Measurements from ENCODE around the gene LRP1-AS. TPM values are rescaled to one million over a fixed set of nuclear protein-coding genes. Genes with fewer than 3 reads are reported as not detected.
"Not testable (repeated sequence)": the region's sequence is repeated elsewhere in the genome, so short reads cannot be mapped to it uniquely, and the experiment has no call there.

The LRP1-AS gene
- total RNA-seq, 4 donors from 2014 or later = not detected

GRCh38 chr12:57124261-57124877 is 23.1 kb downstream of the LRP1-AS start:
- 13 to 15% methylated on average over 10 of the region's 10 CpGs for WGBS, 2 donors
- no peak for TF ChIP-seq POLR2A (IDR thresholded peaks at IDR 0.05)
- TF ChIP-seq EP300 (IDR thresholded peaks at IDR 0.05) = peak in 1 of 2 donors; percentile 43
- TF ChIP-seq CTCF (IDR thresholded peaks at IDR 0.05) = peak; percentile 93 to 98 (median 95)
- no peaks in the 10 kb centered on the region for H3K36me3 ChIP-seq
- peaks cover 0 to 10% (median 3%) of the 10 kb centered on the region in 4 donors for H3K4me1 ChIP-seq
- H3K9me3 ChIP-seq = no peaks in the 10 kb centered on the region
- no peak overlapping the region for H3K27ac ChIP-seq
- no peaks in the 10 kb centered on the region for H3K27me3 ChIP-seq
- no peak overlapping the region for H3K4me3 ChIP-seq
- DNase-seq (ENCODE audit: low spot score in 2 of 2) = peak; percentile 75 to 93

GRCh38 chr12:57123813-57124212 is 23.6 kb downstream of the LRP1-AS start:
- peaks cover 0 to 13% (median 4%) of the 10 kb centered on the region in 4 donors for H3K4me1 ChIP-seq
- 46 to 49% methylated on average over 2 of the region's 2 CpGs for WGBS, 2 donors

DNA sequence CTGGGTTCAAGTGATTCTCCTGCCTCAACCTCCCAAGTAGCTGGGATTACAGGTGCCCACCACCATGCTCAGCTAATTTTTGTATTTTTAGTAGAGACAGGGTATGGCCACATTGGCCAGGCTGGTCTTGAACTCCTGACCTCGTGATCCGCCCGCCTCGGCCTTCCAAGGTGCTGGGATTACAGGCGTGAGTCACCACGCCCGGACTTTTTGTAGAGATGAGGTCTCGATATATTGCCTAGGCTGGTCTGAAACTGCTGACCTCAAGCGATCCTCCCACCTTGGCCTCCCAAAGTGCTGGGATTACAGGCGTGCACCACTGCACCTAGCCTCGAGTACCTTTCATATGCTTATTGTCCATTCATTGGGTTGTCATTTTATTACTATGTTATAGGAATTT is 26.7 kb downstream of the LRP1-AS start:
- not testable (repeated sequence) for H3K9me3 ChIP-seq; H3K36me3 ChIP-seq; H3K27me3 ChIP-seq; DNase-seq (ENCODE audit: low spot score in 2 of 2); H3K4me3 ChIP-seq; H3K27ac ChIP-seq; H3K4me1 ChIP-seq
- 90 to 95% methylated on average over 11 of the region's 11 CpGs for WGBS, 2 donors

More at GRCh38 chr12:57123813-57124212, 23.6 kb downstream of the LRP1-AS start:
- Histone ChIP-seq H3K9me3 (no peaks in the 10 kb centered on the region), H3K27ac (no peak overlapping the region), H3K27me3 (no peaks in the 10 kb centered on the region), H3K36me3 (no peaks in the 10 kb centered on the region), H3K4me3 (no peak overlapping the region)
- no peak for DNase-seq (ENCODE audit: low spot score in 2 of 2)
- TF ChIP-seq POLR2A (IDR thresholded peaks at IDR 0.05) (no peak), EP300 (IDR thresholded peaks at IDR 0.05) (no peak), CTCF (IDR thresholded peaks at IDR 0.05) (no peak)

DNA sequence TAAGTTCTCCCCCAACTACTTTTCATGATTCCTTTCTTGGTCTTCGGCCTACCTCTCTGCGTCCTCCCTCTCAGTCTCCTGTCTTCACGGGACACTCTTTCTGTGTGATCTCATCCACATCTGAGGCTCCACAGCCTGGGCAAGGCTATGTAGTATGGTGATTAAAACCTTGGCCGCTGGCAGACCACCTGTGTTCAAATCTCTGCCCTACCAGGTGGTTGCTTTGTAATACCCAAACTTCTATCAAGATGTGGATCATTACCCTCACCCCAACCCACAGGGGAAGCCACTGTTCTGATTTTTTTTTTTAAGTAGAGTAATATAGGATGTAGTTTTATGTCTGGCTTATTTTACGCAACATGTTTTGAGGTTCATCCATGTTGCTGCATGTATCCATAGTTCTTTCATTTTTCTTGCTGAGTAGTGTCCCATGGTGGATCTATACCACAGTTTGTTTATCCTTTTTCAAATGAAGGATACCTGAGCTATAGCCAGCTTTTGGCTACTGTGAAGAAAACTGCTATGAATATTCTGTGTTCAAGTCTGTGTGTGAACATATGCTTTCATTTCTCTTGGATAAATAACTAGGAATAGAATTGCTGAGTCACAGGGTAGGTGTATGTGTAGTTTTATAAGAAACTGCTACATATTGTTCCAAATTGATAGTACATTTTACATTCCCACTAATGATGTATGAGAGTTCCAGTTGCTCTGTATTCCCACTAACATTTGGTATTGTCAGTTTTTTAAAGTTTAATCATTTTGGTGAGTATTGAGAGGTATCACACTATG is 27.9 kb downstream of the LRP1-AS start:
- TF ChIP-seq EP300 (IDR thresholded peaks at IDR 0.05) (no peak), POLR2A (IDR thresholded peaks at IDR 0.05) (no peak), CTCF (IDR thresholded peaks at IDR 0.05) (no peak)
- no peaks in the 10 kb centered on the region for H3K27me3 ChIP-seq
- peak overlapping the region in 2 of 4 donors; percentile 27 to 66 for H3K27ac ChIP-seq
- 89% methylated on average over 5 of the region's 5 CpGs for WGBS, 2 donors
- H3K4me3 ChIP-seq = no peak overlapping the region
- H3K36me3 ChIP-seq = no peaks in the 10 kb centered on the region
- H3K9me3 ChIP-seq = no peaks in the 10 kb centered on the region
- H3K4me1 ChIP-seq = peaks cover 0 to 9% (median 5%) of the 10 kb centered on the region in 4 donors
- no peak for DNase-seq (ENCODE audit: low spot score in 2 of 2)

DNA sequence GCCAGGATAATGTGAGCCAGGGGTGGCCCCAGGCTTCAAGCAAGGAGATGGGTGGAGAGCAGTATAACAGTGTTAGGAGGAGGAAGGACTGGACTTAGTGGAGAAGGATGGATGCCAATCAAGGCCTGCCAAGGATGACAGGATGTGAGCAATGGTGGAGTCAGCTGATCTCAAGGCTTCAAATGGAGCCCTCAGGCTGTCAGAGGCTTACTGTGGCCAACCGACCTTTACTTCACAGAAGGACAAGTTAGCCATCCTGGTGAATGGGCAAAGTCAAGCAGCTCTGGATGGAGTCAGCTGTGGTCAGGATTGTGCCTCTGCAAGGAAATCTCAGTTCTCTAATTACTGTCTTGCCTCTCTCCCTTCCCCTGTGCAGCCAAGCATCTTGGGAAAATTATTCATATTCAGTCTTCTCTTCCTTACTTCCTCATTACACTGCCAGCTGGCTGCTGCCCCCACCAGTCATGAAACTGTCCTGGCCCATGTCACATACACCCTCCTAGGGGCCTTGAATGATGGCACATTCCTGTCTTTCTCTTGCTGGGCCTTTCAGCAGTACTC is 28.6 kb downstream of the LRP1-AS start:
- TF ChIP-seq CTCF (IDR thresholded peaks at IDR 0.05) = no peak
- peak in 1 of 2 donors; percentile 47 for TF ChIP-seq EP300 (IDR thresholded peaks at IDR 0.05)
- TF ChIP-seq POLR2A (IDR thresholded peaks at IDR 0.05) = no peak
- H3K4me1 ChIP-seq = peaks cover 0 to 9% (median 5%) of the 10 kb centered on the region in 4 donors
- H3K27me3 ChIP-seq = no peaks in the 10 kb centered on the region
- 56 to 67% methylated on average over 1 of the region's 1 CpG for WGBS, 2 donors
- no peaks in the 10 kb centered on the region for H3K9me3 ChIP-seq
- no peaks in the 10 kb centered on the region for H3K36me3 ChIP-seq
- H3K27ac ChIP-seq = peak overlapping the region in 2 of 4 donors; percentile 27 to 66
- no peak overlapping the region for H3K4me3 ChIP-seq
- DNase-seq (ENCODE audit: low spot score in 2 of 2) = no peak

Data from tibial nerve (tissue), 4 donors.